Astrocyte of the spinal cord (primary cell): ENCODE measurements around the gene SHLD1.

ENCODE experiments used
- DNase-seq: peaks from one replicate; pipeline ENCODE4 v3.0.0; 2011; ENCODE audit warnings: low read depth, low spot score
- H3K4me3 ChIP-seq: 2 replicates; pipeline ENCODE4 v1.5.1; 2011; ENCODE audit warnings: low read depth, mild to moderate bottlenecking, low read length, moderate library complexity
- CTCF ChIP-seq: IDR thresholded peaks from 2 replicates; pipeline ENCODE4 v1.5.1; 2012; ENCODE audit warnings: low read depth, mild to moderate bottlenecking, low read length, inconsistent platforms
- in situ Hi-C: cut with HindIII; loops from 2 replicates; pipeline ENCODE4 v1.10.0; 2017; ENCODE audit warnings: low sequenced_read_pairs

SHLD1 gene

GRCh38 chr20:5913166-5913565 is 163.0 kb downstream of the SHLD1 start:
- in situ Hi-C loops: no loop called here
- no peak for DNase-seq
- no peak for TF ChIP-seq CTCF
- no peak overlapping the region for H3K4me3 ChIP-seq
